ENCODE results near the gene RPS16.
A peak's percentile ranks its signal among the peaks of the same experiment; 100 is the strongest.
"Not testable (repeated sequence)": the region's sequence is repeated elsewhere in the genome, so short reads cannot be mapped to it uniquely, and the experiment has no call there.

RPS16 gene

DNA sequence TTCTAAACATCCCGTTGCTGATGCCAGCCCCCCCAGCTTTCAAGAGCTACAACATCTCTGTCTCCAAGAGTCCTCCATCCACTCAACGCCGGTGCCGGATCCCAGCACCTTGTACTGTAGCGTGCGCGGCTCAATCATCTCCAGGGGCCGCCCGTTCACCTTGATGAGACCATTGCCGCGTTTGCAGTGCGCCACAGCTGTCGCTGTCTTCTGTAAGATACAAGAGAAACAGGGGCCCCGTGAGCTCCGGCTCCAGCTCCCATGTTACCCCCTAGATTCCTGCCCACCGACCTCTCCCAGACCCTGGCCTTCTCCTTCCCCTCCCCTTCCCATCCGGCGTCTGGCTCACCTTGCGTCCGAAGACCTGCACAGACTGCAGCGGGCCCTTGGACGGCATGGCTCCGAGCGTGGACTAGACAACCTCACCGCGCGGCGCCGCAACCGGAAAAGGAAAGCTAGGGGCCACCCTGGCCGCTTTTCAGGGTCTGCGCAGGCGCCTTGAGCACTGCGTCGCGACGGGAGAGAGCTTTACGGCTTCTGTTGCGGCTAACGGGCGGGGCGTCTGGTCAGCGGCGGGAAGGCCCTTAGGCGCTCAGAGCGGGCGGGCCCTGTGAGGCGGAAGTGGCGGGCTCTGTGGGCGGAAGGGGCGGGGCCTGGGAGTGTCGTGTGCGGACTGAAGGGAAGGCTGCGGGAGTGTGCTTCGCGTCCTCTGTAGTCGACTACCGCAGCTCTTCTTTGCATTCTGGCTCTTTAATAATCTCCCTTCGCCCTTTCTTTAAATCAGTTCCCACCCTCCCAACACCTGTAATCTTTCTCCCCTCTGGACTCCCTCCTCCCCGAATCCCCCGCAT, at the start of gene RPS16:
RPS16 (minus strand) TSS at position 451 of the 851 bp plus-strand sequence; CDS start at position 397, 54 bp downstream.
- peak; percentile 99 for DNase-seq (ENCODE audit: low read depth, low spot score)

DNA sequence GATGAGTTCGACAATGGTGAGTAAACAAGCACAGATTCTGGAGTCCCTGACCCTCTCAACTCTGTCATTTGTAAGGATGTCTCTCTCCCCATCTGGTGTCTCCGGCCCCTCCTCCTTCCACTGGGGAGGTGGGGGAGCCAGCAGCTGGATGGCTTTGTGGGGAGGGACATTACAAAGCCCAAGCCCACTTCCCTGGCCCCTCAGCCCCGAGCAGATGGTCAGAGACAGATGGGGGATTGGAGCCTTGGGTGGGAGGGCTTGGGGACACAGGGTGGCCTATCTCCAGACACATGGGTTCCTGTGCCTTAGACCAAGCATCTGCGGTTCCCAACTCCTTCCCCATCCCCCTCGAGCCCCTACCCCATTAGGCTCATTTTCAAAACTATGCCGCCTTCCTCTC, 47.4 kb upstream of the RPS16 start:
- no peak for DNase-seq (ENCODE audit: low read depth, low spot score)

GRCh38 chr19:39481676-39482075, 45.9 kb upstream of the RPS16 start:
- DNase-seq (ENCODE audit: low read depth, low spot score): no peak

DNA sequence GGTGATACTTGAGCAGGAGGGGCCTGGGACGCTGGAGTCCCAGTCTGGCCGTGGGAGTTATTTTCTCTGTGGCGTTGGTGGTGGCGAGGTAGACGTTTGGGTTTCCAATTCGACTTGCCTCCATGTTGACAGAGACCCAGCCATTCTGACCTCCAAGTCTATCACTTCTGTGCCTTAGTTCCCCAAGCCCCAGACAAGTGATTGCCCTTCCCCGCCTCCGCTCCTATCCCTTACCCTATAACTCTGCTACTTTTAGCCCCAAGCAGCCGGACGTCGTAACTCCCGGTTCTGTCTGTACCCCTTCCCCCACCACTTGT, 45.4 kb upstream of the RPS16 start:
- DNase-seq (ENCODE audit: low read depth, low spot score): no peak

DNA sequence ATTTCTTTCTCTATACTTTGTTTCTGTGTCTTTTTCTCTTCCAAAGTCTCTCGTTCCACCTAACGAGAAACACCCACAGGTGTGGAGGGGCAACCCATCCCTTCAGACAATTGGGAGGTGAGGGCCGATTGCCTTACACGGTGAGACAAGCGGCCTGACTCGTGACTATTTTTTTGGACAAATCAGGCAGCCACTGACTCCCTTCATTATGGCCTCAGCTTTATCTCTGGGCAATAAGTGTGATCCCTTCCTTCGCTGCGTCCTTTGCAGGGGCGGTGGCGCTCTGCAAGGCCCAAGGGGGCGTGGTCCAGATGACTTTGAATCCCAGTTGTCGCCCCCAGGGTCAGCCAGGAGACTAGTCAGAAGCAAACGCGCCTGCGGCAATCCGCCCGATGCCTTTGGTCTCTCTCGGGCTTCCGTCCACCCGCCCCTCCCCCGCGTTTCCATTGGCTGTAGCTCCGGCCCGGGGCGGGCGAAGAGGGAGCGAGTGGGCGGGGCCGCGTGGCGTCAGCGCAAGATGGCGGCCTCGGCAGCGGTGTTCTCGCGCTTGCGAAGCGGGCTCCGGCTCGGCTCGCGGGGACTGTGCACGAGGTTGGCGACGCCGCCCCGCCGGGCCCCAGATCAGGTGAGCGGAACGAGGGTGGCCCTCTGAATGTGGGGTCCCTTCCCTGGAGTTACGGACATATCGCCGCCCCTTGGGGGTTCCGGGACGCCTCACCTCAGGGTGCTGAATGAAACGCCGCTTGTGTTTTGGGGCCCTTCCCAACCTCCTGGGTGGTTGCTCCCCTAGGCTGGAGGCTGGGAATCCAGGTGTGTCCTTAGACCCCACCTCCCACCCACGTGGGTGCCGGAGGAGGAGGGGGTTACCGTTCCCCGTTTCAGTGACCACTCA, 44.8 kb upstream of the RPS16 start, which contains the start of gene TIMM50:
TIMM50 (plus strand) TSS at position 502 of the 892 bp plus-strand sequence; CDS start at position 518, 16 bp downstream.
- DNase-seq (ENCODE audit: low read depth, low spot score): peak; percentile 97

DNA sequence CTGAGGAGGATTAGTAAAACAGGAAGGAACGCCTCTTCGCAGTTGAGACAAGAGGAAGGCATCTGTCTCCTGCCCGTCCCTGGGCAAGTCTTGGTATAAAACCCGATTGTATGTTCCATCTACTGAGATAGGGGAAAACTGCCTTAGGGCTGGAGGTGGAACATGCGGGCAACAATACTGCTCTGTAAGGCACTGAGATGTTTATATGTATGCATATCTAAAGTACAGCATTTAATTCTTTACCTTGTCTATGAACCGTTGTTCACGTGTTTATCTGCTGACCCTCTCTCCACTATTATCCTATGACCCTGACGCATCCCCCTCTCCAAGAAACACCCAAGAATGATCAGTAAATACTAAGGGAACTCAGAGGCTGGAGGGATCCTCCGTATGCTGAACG, 44.2 kb upstream of the RPS16 start:
- no peak for DNase-seq (ENCODE audit: low read depth, low spot score)

DNA sequence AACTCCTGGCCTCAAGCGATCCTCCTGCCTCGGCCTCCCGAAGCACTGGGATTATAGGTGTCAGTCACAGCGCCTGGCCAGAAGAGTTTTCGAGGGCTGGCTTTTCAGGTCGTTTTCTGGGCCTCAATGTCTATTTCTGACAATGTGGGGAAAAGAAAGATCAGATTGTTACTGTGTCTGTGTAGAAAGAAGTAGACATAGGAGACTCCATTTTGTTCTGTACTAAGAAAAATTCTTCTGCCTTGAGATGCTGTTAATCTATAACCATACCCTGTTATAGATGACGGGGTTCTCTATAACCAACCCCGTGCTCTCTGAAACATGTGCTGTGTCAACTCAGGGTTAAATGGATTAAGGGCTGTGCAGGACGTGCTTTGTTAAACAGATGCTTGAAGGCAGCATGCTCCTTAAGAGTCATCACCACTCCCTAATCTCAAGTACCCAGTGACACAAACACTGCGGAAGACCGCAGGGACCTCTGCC, 43.6 kb upstream of the RPS16 start:
- DNase-seq (ENCODE audit: low read depth, low spot score): not testable (repeated sequence)

GRCh38 chr19:39475748-39476147, 40.0 kb upstream of the RPS16 start:
- DNase-seq (ENCODE audit: low read depth, low spot score): no peak

GRCh38 chr19:39474139-39474620, 38.4 kb upstream of the RPS16 start:
- DNase-seq (ENCODE audit: low read depth, low spot score): peak; percentile 51

GRCh38 chr19:39473443-39473960, 37.8 kb upstream of the RPS16 start:
- no peak for DNase-seq (ENCODE audit: low read depth, low spot score)

GRCh38 chr19:39472746-39473442, 37.1 kb upstream of the RPS16 start:
- no peak for DNase-seq (ENCODE audit: low read depth, low spot score)

GRCh38 chr19:39471756-39472536, 36.2 kb upstream of the RPS16 start:
- no peak for DNase-seq (ENCODE audit: low read depth, low spot score)

DNA sequence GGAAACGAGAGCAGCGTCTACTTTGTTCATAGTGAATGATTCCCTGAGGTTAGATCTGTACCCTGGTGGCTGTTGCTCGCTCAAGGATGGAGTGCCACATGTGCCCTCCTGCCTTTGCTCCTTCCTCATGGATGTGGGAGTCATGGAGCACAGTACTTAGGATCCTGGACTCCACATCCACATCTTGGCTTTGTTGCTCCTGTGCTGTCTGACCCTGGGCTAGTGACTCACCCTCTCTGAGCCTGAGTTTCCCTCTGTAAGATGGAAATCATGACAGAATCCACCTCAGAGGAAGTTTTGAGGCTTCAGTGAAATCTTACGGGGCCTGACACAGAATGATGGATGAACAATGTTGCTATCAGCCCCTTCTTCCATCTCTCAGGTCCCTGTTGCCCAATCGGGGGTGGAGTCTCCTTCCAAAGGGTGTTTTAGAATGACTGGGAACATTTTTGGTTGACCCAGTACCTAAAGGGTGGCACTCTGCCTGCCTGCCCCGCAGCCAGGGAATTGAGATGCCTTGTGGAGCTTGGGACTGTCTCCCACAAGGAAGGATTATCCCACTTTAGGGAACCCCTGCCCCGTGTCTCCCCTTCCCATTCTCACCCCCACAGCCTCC, 35.1 kb upstream of the RPS16 start:
- no peak for DNase-seq (ENCODE audit: low read depth, low spot score)

DNA sequence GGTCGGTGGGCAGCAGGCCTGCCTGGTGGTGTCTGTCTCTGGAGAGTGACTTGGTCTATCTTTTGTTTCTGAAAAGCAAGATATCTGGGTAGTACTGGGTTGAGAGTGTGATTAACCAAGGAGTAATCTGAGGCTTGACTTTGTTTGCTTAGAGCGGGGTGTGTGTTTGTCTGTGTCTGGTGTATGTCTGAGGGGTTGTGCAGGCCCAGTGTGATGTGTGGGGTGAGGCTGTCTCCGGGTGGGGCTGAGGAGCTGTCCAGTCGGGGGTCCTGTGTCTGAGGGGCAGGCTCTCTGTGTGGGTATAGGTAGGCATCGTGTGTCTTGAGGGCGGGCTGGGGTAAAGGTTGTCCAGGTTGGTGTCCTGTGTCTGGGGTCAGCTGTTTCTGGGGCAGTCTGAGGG, 33.8 kb upstream of the RPS16 start:
- no peak for DNase-seq (ENCODE audit: low read depth, low spot score)

DNA sequence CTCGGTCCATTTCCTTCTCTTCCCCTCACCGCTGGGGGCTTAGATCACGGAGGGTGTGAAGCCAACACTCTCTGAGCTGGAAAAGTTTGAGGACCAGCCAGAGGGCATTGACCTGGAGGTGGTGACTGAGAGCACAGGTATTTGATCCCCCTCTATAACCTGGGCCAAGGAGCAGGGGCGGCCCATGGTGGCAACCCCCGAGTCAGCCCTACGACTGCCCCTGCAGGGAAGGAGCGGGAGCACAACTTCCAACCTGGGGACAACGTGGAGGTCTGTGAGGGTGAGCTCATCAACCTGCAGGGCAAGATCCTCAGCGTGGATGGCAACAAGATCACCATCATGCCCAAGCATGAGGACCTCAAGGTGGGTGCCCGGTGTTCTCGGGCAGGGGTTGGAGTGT, 33.3 kb upstream of the RPS16 start:
- DNase-seq (ENCODE audit: low read depth, low spot score): no peak

DNA sequence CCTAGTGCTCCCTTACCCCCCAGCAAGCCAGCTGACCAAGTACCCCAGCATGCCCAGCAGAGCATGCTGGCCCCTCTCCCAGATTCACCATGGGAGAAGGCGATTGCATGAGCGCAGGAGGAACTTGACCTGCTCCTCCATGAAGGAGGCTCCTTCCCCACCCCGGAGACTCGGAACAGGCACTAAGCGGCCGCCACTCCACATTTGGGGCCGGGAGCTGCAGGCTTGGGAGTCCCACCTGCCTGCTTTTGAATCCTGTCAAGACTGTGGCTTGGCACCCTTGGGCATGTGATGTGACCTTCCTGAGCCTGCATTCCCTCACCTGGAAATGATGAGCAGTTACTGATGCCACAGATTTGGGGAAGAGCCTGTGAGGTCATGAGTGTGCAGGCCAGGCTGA, 32.2 kb upstream of the RPS16 start:
- DNase-seq (ENCODE audit: low read depth, low spot score): no peak

GRCh38 chr19:39465956-39466747, 30.4 kb upstream of the RPS16 start:
- DNase-seq (ENCODE audit: low read depth, low spot score): no peak

GRCh38 chr19:39463403-39463802, 27.7 kb upstream of the RPS16 start:
- DNase-seq (ENCODE audit: low read depth, low spot score): no peak

- not testable (repeated sequence) for DNase-seq (ENCODE audit: low read depth, low spot score)
Observed at GRCh38 chr19:39451257-39451656, 15.5 kb upstream of the RPS16 start.
